Osteoblast (primary cell): Measurements from ENCODE around the gene PRKCB. TPM values are rescaled to one million over a fixed set of nuclear protein-coding genes. Genes with fewer than 3 reads are reported as not detected.

Experiments used
- DNase-seq: peaks from one replicate; pipeline ENCODE4 v3.0.0; 2011; ENCODE audit warnings: low spot score, mixed read lengths; ENCODE audit not compliant: insufficient read length; ENCODE audit errors: missing footprints
- H2AFZ ChIP-seq: 2 replicates; pipeline ENCODE4 v1.6.0; 2011; ENCODE audit warnings: mild to moderate bottlenecking, low read length
- H3K27ac ChIP-seq: 2 replicates; pipeline ENCODE4 v1.5.1; 2011; ENCODE audit warnings: mild to moderate bottlenecking, low read depth, low read length, moderate library complexity
- H3K27me3 ChIP-seq: 2 replicates; pipeline ENCODE4 v1.6.0; 2012; ENCODE audit warnings: mild to moderate bottlenecking, control low read depth, inconsistent platforms, low read length, moderate library complexity; ENCODE audit not compliant: insufficient read depth
- H3K36me3 ChIP-seq: 2 replicates; pipeline ENCODE4 v1.5.1; 2011; ENCODE audit warnings: mild to moderate bottlenecking, low read length, control low read depth, moderate library complexity; ENCODE audit not compliant: insufficient read depth
- H3K4me1 ChIP-seq: 2 replicates; pipeline ENCODE4 v1.5.1; 2011; ENCODE audit warnings: mild to moderate bottlenecking, low read length, control low read depth, moderate library complexity; ENCODE audit not compliant: insufficient read depth
- H3K4me2 ChIP-seq: 2 replicates; pipeline ENCODE4 v1.6.0; 2011; ENCODE audit warnings: mild to moderate bottlenecking, low read length; ENCODE audit not compliant: insufficient read depth
- H3K4me3 ChIP-seq: fragments of 200-600 bp; sonication (generic); 3 replicates; pipeline ENCODE4 v1.5.1; 2012; ENCODE audit warnings: mild to moderate bottlenecking, low read length, inconsistent platforms; ENCODE audit not compliant: insufficient read depth
- H3K79me2 ChIP-seq: 2 replicates; pipeline ENCODE4 v1.6.0; 2012; ENCODE audit warnings: mild to moderate bottlenecking, low read length, control low read depth, inconsistent platforms; ENCODE audit not compliant: insufficient read depth
- H3K9me3 ChIP-seq: 2 replicates; pipeline ENCODE4 v1.5.1; 2011; ENCODE audit warnings: low read depth, low read length, control low read depth
- H4K20me1 ChIP-seq: 2 replicates; pipeline ENCODE4 v1.6.0; 2012; ENCODE audit warnings: mild to moderate bottlenecking, low read length, control low read depth; ENCODE audit not compliant: insufficient read depth
- total RNA-seq: library from RNA; depleted of rRNA; stranded (reverse); fragments of >200 nt; gene quantifications from 2 replicates; pipeline ENCODE4 v1.2.3, GENCODE V29; 2012
- TF ChIP-seq, protein P1 (sequence below): IDR thresholded peaks from 2 replicates; pipeline ENCODE4 v1.5.1; 2011; ENCODE audit warnings: mild to moderate bottlenecking, low read depth, low read length, moderate library complexity; ENCODE audit errors: extremely low read depth

PRKCB gene
- total RNA-seq, 1 donor: under 0.01 TPM

GRCh38 chr16:23856251-23856709, 20.5 kb downstream of the PRKCB start:
- Histone ChIP-seq H3K4me1 (no peaks in the 10 kb centered on the region), H3K27ac (no peak overlapping the region), H3K9me3 (no peaks in the 10 kb centered on the region), H3K4me3 (no peak overlapping the region), H3K79me2 (no peaks in the 10 kb centered on the region), H3K36me3 (no peaks in the 10 kb centered on the region), H3K4me2 (no peak overlapping the region), H4K20me1 (no peaks in the 10 kb centered on the region), H3K27me3 (no peaks in the 10 kb centered on the region), H2AFZ (no peak overlapping the region)
- TF ChIP-seq, protein P1, sequence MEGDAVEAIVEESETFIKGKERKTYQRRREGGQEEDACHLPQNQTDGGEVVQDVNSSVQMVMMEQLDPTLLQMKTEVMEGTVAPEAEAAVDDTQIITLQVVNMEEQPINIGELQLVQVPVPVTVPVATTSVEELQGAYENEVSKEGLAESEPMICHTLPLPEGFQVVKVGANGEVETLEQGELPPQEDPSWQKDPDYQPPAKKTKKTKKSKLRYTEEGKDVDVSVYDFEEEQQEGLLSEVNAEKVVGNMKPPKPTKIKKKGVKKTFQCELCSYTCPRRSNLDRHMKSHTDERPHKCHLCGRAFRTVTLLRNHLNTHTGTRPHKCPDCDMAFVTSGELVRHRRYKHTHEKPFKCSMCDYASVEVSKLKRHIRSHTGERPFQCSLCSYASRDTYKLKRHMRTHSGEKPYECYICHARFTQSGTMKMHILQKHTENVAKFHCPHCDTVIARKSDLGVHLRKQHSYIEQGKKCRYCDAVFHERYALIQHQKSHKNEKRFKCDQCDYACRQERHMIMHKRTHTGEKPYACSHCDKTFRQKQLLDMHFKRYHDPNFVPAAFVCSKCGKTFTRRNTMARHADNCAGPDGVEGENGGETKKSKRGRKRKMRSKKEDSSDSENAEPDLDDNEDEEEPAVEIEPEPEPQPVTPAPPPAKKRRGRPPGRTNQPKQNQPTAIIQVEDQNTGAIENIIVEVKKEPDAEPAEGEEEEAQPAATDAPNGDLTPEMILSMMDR: no peak
- DNase-seq: no peak

GRCh38 chr16:23857256-23857880, 21.6 kb downstream of the PRKCB start:
- Histone ChIP-seq H3K4me2 (no peak overlapping the region), H3K27ac (no peak overlapping the region), H3K4me3 (no peak overlapping the region), H3K9me3 (no peaks in the 10 kb centered on the region), H2AFZ (no peak overlapping the region), H3K27me3 (no peaks in the 10 kb centered on the region), H3K36me3 (no peaks in the 10 kb centered on the region), H4K20me1 (no peaks in the 10 kb centered on the region), H3K79me2 (no peaks in the 10 kb centered on the region), H3K4me1 (no peaks in the 10 kb centered on the region)
- no peak for DNase-seq
- TF ChIP-seq, protein P1: no peak

GRCh38 chr16:23857881-23858269, 22.1 kb downstream of the PRKCB start:
- Histone ChIP-seq H3K4me1 (no peaks in the 10 kb centered on the region), H3K27me3 (no peaks in the 10 kb centered on the region), H2AFZ (no peak overlapping the region), H4K20me1 (no peaks in the 10 kb centered on the region), H3K4me2 (no peak overlapping the region), H3K9me3 (no peaks in the 10 kb centered on the region), H3K4me3 (no peak overlapping the region), H3K79me2 (no peaks in the 10 kb centered on the region), H3K27ac (no peak overlapping the region), H3K36me3 (no peaks in the 10 kb centered on the region)
- TF ChIP-seq, protein P1: no peak
- no peak for DNase-seq

GRCh38 chr16:23858542-23858941, 22.8 kb downstream of the PRKCB start:
- H3K79me2 ChIP-seq: no peaks in the 10 kb centered on the region
- no peaks in the 10 kb centered on the region for H4K20me1 ChIP-seq
- no peaks in the 10 kb centered on the region for H3K27me3 ChIP-seq
- TF ChIP-seq, protein P1: no peak
- H3K4me1 ChIP-seq: no peaks in the 10 kb centered on the region
- H3K27ac ChIP-seq: no peak overlapping the region
- H3K4me2 ChIP-seq: no peak overlapping the region
- no peak overlapping the region for H3K4me3 ChIP-seq
- H2AFZ ChIP-seq: no peak overlapping the region
- DNase-seq: no peak
- H3K9me3 ChIP-seq: no peaks in the 10 kb centered on the region
- H3K36me3 ChIP-seq: no peaks in the 10 kb centered on the region
